Liver (tissue), 3 donors: ENCODE results near the gene AP4E1.

Experiments used
- EGR1 ChIP-seq, 2 donors: IDR thresholded peaks; 2 replicates each; pipeline ENCODE4 v1.6.1; 2016 to 2018; ENCODE audit warnings: antibody characterized with exemption in 2 of 2, low read depth in 2 of 2
- HNF4G ChIP-seq: IDR thresholded peaks from 2 replicates; pipeline ENCODE4 v1.6.1; 2016; ENCODE audit warnings: antibody characterized with exemption
- SP1 ChIP-seq: IDR thresholded peaks from 2 replicates; pipeline ENCODE4 v1.6.1; 2018; ENCODE audit warnings: antibody characterized with exemption, mild to moderate bottlenecking
- TF ChIP-seq, protein P1 (sequence below): fragments of 150-350 bp; IDR thresholded peaks from 2 replicates; pipeline ENCODE4 v1.5.1; 2017; ENCODE audit warnings: improper control_type of control experiment, low read depth, low read length; ENCODE audit not compliant: missing input control
- TF ChIP-seq, protein P2 (sequence below): IDR thresholded peaks from 2 replicates; pipeline ENCODE4 v1.6.1; 2016; ENCODE audit warnings: antibody characterized with exemption
- TF ChIP-seq, protein P3 (sequence below): IDR thresholded peaks from 2 replicates; pipeline ENCODE4 v1.6.1; 2016; ENCODE audit warnings: antibody characterized with exemption, mild to moderate bottlenecking
- donor health status: healthy.
- donor health status: healthy.

DNA sequence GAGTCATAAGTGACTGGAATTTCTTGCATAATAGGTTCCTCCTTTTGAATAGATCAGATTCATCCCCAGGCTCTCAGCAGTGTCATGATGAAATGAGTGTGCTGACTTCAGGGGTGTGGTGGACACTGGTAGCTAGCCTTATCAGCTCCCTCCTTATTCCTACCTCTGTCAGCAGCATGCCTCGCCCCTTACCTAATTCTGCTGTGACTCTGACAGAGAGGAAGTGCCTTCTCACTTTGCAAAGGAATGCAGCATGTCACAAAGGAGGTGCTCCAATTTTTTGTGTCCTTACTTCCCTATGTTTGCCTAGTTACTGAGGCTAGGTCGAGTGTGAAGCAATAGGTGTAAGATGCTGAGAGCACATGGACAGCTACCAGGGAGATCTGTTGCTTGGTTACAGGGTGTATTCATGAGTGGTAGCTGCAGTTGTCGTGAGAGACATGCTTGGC, 95.6 kb downstream of the AP4E1 start:
- TF ChIP-seq, protein P1, sequence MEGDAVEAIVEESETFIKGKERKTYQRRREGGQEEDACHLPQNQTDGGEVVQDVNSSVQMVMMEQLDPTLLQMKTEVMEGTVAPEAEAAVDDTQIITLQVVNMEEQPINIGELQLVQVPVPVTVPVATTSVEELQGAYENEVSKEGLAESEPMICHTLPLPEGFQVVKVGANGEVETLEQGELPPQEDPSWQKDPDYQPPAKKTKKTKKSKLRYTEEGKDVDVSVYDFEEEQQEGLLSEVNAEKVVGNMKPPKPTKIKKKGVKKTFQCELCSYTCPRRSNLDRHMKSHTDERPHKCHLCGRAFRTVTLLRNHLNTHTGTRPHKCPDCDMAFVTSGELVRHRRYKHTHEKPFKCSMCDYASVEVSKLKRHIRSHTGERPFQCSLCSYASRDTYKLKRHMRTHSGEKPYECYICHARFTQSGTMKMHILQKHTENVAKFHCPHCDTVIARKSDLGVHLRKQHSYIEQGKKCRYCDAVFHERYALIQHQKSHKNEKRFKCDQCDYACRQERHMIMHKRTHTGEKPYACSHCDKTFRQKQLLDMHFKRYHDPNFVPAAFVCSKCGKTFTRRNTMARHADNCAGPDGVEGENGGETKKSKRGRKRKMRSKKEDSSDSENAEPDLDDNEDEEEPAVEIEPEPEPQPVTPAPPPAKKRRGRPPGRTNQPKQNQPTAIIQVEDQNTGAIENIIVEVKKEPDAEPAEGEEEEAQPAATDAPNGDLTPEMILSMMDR, result no peak
- TF ChIP-seq SP1, result no peak
- TF ChIP-seq, protein P2, sequence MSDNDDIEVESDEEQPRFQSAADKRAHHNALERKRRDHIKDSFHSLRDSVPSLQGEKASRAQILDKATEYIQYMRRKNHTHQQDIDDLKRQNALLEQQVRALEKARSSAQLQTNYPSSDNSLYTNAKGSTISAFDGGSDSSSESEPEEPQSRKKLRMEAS, result no peak
- TF ChIP-seq EGR1 (IDR thresholded peaks at IDR 0.05; ENCODE audit: low read depth in 2 of 2), result no peak
- no peak for TF ChIP-seq HNF4G
- TF ChIP-seq, protein P3, sequence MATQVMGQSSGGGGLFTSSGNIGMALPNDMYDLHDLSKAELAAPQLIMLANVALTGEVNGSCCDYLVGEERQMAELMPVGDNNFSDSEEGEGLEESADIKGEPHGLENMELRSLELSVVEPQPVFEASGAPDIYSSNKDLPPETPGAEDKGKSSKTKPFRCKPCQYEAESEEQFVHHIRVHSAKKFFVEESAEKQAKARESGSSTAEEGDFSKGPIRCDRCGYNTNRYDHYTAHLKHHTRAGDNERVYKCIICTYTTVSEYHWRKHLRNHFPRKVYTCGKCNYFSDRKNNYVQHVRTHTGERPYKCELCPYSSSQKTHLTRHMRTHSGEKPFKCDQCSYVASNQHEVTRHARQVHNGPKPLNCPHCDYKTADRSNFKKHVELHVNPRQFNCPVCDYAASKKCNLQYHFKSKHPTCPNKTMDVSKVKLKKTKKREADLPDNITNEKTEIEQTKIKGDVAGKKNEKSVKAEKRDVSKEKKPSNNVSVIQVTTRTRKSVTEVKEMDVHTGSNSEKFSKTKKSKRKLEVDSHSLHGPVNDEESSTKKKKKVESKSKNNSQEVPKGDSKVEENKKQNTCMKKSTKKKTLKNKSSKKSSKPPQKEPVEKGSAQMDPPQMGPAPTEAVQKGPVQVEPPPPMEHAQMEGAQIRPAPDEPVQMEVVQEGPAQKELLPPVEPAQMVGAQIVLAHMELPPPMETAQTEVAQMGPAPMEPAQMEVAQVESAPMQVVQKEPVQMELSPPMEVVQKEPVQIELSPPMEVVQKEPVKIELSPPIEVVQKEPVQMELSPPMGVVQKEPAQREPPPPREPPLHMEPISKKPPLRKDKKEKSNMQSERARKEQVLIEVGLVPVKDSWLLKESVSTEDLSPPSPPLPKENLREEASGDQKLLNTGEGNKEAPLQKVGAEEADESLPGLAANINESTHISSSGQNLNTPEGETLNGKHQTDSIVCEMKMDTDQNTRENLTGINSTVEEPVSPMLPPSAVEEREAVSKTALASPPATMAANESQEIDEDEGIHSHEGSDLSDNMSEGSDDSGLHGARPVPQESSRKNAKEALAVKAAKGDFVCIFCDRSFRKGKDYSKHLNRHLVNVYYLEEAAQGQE, result no peak
